ENCODE data around the gene CCDC144A. TPM values are rescaled to one million over a fixed set of nuclear protein-coding genes. Genes with fewer than 3 reads are reported as not detected.
"Not testable (repeated sequence)": the region's sequence is repeated elsewhere in the genome, so short reads cannot be mapped to it uniquely, and the experiment has no call there.

The CCDC144A gene
- total RNA-seq, 1 experiment from 2014 or later = 0.23 TPM

DNA sequence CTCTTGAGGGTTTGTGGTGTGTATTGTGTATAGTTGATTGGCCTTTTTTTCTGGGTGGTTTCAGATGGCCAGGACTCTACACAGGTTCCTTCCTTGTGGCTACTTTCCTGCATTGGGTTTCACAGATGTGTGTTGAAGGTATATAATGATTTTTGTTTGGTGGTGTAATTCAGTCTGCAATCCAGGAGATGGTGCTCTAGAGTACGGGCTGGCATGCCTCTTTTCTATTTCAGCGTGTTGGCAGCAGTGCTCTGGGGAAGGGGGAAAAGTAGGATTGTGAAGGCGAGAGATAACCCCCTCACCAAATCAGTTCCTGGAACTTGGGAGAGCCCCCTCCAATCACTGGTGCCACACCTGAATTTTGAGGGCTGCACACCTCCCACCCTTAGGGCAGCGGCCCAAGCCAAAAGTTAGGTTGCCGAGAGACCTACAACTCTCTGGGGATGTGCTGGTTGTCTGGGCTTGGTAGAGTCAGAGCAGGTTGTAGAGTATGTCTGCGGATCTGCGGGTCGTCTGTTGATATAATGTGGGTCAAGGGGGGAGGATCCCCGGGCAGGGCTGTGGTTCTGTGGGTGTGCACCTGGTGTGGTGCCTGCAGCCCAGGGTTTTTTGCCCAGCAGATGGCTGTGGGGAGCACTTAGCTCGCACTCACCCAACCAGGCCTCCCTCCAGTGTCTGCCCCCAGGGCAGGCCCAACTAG, 61.3 kb downstream of the CCDC144A start:
- peak; percentile 5 for DNase-seq (ENCODE audit: low spot score)

DNA sequence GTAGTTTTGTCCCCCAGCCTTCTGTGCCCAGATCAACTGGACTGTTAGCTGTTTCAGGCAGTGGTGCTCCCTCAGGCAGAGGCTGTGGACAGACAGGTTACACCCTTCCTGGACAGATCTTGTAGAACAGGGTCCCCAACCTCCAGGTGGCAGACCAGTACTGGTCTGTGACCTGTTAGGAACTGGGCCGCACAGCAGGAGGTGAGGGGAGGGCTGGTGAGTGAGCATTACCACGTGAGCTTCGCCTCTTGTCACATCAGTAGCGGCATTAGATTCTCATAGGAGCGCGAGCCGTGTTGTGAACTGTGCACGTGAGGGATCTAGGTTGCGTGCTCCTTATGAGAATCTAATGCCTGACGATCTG, 61.9 kb downstream of the CCDC144A start:
- DNase-seq (ENCODE audit: low spot score) = peak; percentile 0

DNA sequence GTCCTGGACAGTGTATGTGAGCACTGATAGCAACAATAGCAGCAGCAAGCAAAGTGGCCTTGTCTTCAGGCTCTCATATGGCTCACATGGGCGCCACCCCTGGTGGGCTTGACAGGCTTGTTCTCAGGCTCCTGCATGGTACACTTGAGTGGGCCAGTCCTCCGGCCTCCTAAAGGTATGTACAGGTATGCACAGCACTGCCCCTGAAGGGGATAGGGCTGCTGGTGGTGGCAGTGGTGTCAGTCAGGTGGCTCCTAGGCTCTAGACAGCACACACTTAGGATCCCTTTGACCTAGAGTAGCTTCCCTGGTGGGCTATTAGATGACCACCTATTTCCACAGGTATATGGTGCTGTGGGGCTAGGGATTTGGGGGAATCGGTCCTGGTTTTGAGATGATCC, 67.5 kb downstream of the CCDC144A start:
- not testable (repeated sequence) for DNase-seq (ENCODE audit: low spot score)

DNA sequence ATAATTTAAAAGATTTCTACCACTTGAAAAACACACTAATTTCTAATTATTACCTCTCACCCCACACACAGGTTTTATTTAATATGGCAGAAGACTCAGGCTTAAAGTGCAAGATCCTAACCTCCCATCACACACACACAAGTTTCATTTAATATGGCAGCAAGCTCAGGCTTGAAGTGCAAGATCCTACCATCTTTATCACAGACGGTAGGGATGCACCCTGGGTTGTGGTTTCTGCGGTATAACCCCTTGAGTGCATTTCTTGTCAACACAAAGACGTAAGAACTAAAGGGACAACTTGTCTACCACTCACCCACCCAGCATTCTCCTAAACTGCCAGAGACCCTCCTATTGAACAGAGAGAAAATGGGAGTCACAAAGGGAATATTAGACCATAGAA, 68.1 kb downstream of the CCDC144A start:
- DNase-seq (ENCODE audit: low spot score) = not testable (repeated sequence)

DNA sequence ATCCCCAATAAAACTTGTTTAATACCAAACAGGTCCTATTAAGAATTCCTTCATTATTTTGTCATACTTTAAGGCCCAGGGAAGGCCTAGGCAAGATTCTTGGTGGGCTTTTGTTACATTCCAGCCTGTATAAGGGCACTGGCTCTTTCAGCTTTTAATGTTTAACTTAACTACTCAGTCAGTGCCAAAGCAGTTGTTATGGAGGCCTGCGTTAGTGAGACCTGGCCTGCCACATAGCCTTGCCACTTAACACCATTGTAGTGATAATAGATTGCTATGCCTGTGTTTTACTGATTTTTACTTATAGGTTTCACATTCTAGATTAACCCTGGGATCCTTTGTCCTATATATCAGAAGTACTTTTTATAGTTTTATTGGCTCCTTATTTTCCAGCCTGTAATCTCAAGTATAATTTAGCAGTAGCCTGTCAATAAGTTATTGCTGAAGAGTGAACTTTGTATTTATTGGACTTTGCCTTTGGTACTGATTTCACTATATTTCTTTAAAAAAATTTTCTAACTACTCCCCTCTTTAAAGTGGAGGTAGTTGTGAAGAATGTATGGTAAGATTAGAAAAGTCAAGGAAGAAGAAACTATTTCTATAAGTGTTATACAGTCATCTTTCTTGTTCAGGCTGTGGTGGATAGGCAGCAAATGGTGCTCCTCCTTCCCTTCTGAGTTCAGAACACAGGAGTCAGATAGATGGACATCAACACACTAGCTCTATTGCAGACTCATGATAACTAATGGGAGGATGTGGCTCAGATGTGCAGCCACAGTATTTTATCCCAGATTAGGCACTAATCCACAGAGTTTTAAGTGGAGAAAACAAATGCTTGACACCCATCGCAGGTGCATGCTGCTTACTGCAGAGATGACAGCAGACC, 78.5 kb downstream of the CCDC144A start:
- not testable (repeated sequence) for DNase-seq (ENCODE audit: low spot score)

DNA sequence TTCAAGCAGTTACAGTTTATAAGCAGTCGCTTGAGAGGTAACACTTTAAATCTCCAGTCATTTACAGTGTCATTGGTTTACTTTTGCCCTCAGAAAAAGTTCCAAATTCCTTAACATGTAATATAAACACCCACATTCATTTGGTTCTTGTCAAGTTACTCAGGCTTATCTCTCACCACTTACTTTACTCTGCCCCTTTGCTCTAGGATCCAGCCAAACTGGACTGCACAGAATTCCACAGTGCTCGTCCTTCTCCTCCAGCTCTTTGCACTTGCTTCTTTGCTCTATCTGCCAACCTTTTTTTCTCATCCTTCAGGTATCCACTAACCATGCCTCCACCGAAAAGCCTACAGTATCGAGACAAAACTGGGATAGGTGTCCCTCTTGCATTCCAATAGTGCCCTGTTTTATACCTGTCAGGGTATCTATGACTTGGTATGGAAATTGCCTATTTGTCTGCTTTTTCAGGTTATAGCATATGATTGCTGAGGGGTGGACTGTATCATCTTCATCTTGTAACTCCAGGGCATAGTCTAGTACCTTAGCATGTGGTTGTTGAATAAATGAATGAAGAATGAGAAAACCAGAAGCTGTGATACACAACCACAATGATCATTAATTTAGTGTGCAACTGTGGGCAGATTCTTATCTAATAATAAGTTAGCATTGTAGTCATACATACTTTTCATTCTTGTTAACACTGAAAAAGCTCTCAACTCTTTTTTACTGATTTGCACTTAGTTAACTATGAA, 82.5 kb downstream of the CCDC144A start:
- DNase-seq (ENCODE audit: low spot score) = not testable (repeated sequence)

DNA sequence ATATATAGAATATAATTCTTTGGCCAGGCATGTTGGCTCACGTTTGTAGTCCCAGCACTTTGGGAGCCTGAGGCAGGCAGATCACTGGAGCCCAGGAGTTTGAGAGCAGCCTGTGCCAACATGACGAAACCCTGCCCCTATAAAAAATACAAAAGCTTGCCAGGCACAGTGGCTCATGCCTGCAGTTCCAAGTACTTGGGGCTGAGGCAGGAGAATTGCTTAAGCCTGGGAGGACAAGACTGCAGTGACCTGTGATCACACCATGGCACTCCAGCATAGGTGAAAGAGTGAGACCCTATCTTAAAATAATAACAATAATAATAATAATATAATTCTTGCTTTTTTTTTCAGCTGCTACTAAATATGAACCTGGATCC, 83.1 kb downstream of the CCDC144A start:
- DNase-seq (ENCODE audit: low spot score) = not testable (repeated sequence)

DNA sequence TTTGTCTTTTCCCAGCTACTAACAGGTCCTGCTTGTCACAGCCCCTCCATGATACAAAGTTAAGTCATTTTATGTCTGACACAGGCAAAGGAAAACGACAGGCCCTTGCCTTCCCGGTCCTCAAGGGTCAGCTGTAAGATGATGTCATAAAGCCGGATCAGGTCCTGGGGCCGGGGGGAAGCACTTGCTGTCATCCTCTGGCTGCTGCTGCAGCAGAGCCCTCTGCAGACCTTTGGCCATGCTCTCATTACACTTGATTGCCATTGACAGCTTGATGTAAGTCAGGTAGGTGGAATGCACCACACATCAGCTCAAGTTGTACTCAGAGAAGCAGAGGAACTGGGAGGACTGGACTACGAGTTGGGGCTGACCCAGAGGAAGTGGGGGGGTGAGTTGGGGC, 97.8 kb downstream of the CCDC144A start:
- not testable (repeated sequence) for DNase-seq (ENCODE audit: low spot score)

DNA sequence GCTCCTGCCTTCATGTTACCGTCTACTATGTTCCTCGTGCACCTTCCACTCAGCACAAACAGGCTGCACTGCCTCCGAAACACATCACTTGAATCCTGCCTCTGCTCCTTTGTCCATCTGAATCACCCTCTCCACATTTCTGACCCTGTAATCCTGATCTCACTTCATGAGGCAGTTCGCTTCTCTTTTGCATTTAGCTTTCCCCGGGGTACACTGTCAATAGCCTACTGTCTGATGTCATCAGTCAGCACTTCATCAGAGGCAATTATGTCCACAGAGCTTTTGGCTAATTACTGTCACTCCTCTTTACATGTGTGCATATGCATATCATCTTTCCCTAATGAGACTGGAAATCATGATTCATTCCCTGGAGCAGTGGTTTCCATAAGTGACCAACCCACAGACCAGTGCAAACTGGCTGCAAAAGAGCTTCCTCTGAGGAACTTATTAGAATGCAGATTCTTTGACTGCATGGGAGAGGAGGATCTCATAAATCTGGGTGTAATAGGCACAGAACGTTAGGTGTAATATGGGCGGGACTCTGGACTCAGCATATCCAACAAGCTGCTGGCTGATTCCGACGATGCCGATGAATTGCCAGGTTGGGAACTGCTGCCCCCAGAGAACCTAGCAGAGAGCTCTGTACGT, 99.0 kb downstream of the CCDC144A start:
- DNase-seq (ENCODE audit: low spot score) = not testable (repeated sequence)

DNA sequence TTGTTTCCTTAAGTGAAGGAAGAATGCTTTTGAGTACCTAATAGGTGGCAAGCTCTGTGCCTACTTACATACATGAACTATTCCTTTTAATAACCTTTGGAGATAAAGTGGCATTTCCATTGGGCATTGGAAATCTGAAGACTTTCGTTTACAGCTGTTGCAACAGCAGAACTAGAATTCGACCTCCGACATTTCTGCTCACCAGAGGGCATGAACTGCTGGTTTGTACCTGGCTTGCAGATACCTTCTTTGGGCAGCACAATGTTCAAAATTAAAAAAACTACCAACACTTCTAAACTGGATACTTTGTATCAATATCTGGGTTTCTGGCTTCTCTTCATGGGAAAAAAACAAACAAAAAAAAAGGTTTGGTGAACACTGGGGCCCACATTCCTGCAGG, 99.6 kb downstream of the CCDC144A start:
- DNase-seq (ENCODE audit: low spot score) = not testable (repeated sequence)

DNA sequence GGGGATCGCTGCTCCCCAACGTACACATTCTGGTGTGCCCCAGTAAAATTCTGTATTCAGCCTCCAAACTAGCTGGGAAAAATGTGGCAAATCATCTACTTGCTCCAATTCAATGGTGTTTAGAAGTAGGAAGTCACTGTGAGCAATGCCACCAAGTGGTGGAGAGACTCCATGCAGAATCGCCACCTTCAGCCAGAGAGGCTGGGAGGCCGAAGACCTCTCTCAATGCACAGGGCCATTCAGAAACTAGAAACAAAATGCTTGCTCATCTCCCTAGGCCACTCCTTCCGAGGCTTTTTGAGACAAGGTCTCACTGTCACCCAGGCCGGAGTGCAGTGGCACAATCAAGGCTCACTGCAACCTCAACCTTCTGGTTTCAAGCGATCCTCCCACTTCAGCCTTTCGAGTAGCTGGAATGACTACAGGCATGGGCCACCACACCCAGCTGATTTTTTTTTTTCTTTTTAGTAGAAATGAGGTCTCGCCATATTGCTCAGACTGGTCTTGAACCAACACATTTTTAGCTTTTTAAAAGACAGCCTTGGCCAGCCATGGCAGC, 100.4 kb downstream of the CCDC144A start:
- DNase-seq (ENCODE audit: low spot score) = not testable (repeated sequence)

DNA sequence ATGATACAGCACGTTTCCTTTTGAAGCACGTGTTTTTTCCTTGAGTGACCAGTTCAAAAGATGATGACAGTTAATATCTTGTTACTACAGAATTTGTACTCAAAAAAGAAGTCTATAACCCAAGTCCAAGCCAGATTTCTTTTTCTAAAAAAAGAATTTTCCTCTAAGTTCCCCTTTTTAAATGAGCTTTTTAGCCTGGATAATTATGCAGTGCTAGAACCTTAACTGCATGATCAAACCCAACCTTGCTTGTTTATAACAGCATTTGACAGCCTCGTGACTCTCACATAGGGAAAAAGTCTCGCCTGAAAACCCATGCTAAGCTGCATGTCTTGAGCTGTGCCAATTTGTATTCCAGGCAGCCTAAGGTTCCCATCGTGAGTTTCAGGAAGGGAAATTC, 104.2 kb downstream of the CCDC144A start:
- DNase-seq (ENCODE audit: low spot score) = not testable (repeated sequence)

DNA sequence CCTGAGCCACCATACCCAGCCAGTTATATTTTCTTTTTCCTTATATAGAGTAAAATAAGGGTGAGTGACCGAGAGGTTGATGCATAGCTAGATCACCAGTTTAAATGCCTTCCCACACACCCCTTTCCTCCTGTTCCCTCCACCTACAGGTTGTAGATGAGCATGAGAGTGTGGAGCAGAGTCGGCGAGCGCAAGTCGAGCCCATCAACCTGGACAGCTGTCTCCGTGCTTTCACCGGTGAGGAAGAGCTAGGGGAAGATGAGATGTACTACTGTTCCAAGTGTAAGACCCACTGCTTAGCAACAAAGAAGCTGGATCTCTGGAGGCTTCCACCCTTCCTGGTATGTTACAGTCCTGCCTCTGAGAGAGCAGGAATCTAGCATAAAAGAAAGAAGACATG, 105.9 kb downstream of the CCDC144A start:
- not testable (repeated sequence) for DNase-seq (ENCODE audit: low spot score)

DNA sequence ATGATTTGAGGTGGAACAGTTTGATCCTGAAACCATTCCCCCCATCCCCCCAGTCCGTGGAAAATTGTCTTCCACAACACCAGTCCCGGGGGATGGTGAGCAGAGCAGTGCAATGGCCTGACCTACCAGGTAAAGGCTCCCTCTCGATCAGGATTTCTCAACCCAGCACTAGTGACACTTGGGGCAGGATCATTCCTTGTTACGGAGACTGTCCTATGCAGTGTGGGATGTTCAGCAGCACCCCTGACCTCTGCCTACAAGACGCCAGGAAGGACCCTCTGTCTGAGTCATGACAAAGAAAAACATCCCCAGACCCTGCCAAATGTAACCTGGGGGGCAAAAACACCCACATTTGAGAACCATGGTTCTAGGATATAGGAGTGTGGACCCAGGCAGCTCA, 114.8 kb downstream of the CCDC144A start:
- DNase-seq (ENCODE audit: low spot score) = not testable (repeated sequence)

DNA sequence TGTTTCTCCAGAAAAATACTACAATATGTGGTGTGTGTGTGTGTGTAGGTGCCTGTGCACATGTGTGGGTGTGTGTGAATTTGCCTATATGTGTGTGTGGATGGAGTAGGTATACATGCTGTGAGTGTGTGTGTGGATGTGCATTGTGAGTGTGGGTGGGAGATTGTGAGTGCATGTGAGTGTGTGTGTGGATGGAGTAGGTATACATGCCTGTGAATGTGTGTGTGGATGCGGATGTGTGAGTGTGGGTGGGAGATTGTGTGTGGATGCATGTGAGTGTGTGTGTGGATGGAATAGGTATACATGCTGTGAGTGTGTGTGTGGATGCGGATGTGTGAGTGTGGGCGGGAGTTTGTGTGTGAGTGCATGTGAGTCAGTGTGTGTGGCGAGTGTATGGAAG, 116.6 kb downstream of the CCDC144A start:
- not testable (repeated sequence) for DNase-seq (ENCODE audit: low spot score)

DNA sequence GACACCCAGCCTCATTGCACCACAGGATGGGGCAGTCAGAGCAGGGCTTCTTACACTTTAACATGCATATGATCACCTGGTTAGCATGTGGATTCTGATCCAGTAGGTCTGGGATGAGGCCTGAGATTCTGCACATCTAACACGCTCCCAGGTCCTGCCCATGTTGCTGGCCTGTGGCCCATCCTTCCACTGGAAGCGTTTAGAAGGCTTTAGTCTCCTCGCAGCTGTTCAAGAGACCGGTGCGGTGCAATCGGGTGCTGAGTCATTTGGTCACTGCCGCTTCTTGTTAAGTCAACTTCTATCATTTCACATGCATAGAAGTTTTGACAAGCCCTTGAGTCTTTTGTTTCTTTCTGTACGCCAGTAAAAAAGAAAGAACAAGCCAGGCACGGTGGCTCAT, 117.6 kb downstream of the CCDC144A start:
- DNase-seq (ENCODE audit: low spot score) = not testable (repeated sequence)

DNA sequence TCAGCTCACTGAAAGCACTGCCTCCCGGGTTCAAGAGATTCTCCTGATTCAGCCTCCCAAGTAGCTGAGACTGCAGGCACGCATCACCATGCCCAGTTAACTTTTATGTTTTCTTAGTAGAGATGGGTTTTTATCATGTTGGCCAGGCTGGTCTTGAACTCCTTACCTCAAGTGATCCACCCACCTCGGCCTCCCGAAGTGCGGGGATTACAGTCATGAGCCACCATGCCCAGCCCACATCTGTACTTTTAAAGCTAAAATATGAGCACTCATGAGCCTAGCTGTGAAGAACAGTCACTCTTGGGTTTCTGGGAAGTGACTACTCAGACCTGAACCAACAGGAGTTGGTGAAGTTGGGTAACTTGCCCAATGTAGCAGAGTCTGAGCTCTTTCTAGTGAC, 120.2 kb downstream of the CCDC144A start:
- DNase-seq (ENCODE audit: low spot score) = not testable (repeated sequence)

DNA sequence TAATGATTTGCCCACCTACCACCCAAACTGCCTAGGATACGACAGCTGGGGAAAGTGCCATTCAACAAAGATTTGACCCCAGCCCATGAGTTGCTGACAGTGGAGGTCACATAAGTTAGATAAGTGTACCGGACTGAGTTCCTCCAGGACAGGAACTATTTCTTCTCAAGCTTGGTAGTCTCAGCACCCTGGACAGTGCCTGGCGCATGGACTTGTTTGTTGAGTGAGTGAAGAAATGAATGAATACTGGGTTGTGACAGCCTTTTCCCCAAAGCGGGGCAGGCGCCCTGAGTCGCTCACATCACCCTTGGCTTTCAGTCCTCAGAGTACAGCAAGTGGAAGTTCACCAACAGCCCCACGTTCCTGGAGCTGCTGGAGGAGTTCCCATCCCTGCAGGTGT, 122.1 kb downstream of the CCDC144A start:
- peak; percentile 19 for DNase-seq (ENCODE audit: low spot score)

DNA sequence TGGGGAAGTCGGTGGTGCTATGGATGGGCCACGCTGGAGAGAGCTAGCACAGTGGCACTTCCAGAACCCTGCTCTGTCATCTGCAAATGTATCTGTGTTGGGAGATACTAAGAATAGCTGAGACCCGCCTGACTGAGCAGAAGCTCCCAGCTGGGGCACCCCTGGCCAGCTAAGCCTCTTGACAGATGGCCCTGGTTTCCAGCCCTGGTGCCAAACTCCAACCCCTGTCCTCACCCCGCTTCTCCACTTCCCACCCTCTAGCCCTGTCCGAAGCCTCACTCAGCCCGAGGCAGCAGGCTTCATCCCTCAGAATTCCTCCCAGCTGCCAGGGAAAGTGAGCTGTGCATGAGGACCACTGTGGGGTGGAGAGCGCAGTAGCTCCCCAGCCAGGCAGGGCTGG, 124.4 kb downstream of the CCDC144A start:
- DNase-seq (ENCODE audit: low spot score) = no peak

DNA sequence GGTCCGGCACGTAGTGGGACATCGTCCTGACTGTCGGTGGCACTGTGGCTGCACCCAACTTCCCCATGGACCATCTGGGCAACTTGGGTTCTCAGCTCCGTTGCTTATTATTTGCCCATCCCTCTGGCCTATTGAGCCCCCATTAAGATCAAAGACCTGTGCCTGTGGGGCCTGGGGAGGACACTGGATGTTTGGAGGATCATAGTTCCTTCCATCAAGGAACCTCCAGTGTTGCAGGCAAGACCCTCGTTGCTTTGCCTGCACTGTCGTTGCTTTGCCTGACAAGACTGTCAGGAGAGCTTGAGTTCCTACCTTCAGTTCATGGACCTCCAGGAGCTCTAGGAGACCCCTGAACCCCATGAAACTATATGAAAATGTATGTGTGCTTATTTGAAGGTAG, 127.2 kb downstream of the CCDC144A start:
- DNase-seq (ENCODE audit: low spot score) = no peak

DNA sequence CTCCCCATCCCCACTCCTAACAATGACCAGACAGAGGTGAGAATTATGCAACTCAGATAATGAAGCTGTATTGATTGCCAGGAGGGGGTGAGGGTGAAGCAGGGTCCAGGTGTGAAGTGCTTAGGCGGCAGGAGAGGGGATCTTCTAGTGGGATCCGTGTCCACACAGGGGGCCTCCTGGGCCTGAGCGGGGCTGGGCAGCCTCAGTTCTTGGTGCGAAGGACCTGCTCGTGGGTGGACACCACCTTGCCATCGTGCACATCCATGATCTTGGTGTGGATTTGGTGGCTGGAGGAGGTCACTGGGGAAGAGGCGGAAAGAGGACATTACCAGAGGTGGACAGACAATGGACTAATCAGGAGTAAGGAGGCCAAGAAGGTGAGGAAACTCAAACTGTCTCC, 127.9 kb downstream of the CCDC144A start:
- not testable (repeated sequence) for DNase-seq (ENCODE audit: low spot score)
